Natural killer cell (primary cell): Measurements from ENCODE around the gene WDR76. TPM values are rescaled to one million over a fixed set of nuclear protein-coding genes. Genes with fewer than 3 reads are reported as not detected.
A peak's percentile ranks its signal among the peaks of the same experiment; 100 is the strongest.

Experiments used
- ATAC-seq, 3 donors: fragments of 150-1000 bp in 2 of 3; fragments of 200-7000 bp in 1 of 3; cut with Tn5 transposase; 1 replicate in 1 of 3; 2 replicates in 2 of 3; pipeline ENCODE4 v1.10.0; 2021; ENCODE audit warnings: mild to moderate bottlenecking in 2 of 3, moderate library complexity in 2 of 3
- DNase-seq, 2 donors: peaks; one replicate each; pipeline versions ENCODE4 v3.0.0 to v3.0.0-alpha.2; 2013 to 2021; ENCODE audit warnings: mixed read lengths in 1 of 2
- H3K27ac ChIP-seq: one replicate; pipeline ENCODE4 v1.5.1; 2013; ENCODE audit warnings: mild to moderate bottlenecking, low read length
- H3K27me3 ChIP-seq: one replicate; pipeline ENCODE4 v1.6.1; 2013; ENCODE audit warnings: low read length; ENCODE audit not compliant: control insufficient read depth, insufficient read depth
- H3K36me3 ChIP-seq: one replicate; pipeline ENCODE4 v1.6.1; 2013; ENCODE audit warnings: low read length; ENCODE audit not compliant: control insufficient read depth, insufficient read depth
- H3K4me1 ChIP-seq: one replicate; pipeline ENCODE4 v1.6.1; 2013; ENCODE audit warnings: low read length; ENCODE audit not compliant: control insufficient read depth, insufficient read depth
- H3K4me3 ChIP-seq: one replicate; pipeline ENCODE4 v1.5.1; 2013; ENCODE audit warnings: low read length
- H3K9me3 ChIP-seq: one replicate; pipeline ENCODE4 v1.6.1; 2013; ENCODE audit warnings: low read length; ENCODE audit not compliant: control insufficient read depth, insufficient read depth
- H3K27ac Mint-ChIP-seq, 2 donors: one replicate each; pipeline ENCODE4 v1.8.0; 2022; ENCODE audit warnings: mild to moderate bottlenecking in 2 of 2, mixed read lengths in 2 of 2, moderate library complexity in 1 of 2
- H3K27me3 Mint-ChIP-seq, 2 donors: one replicate each; pipeline ENCODE4 v1.8.0; 2022; ENCODE audit warnings: low read depth in 2 of 2, mixed read lengths in 2 of 2
- H3K36me3 Mint-ChIP-seq: one replicate; pipeline ENCODE4 v1.8.0; 2022; ENCODE audit warnings: mixed read lengths
- H3K4me1 Mint-ChIP-seq, 2 donors: one replicate each; pipeline ENCODE4 v1.8.0; 2022; ENCODE audit warnings: mixed read lengths in 2 of 2
- H3K4me3 Mint-ChIP-seq: one replicate; pipeline ENCODE4 v1.8.0; 2022; ENCODE audit warnings: mild to moderate bottlenecking, moderate library complexity, mixed read lengths
- H3K9me3 Mint-ChIP-seq, 2 donors: one replicate each; pipeline ENCODE4 v1.8.0; 2022; ENCODE audit warnings: mixed read lengths in 2 of 2
- WGBS: methylation state at CpG from one replicate; pipeline ENCODE4 v1.1.7; 2013; ENCODE audit warnings: missing lambda C conversion rate; ENCODE audit not compliant: insufficient coverage; 5-methylcytosine and 5-hydroxymethylcytosine counted together
- intact Hi-C: fragments of 100-400 bp; cut with micrococcal nuclease; formaldehyde crosslinking; loops from one replicate; pipeline ENCODE4 v1.14.2; 2022
- total RNA-seq, 4 donors: library from RNA; stranded (reverse); fragments of 120-200 nt in 1 of 4; gene quantifications; one replicate each; pipeline versions ENCODE4 v1.2.3 to v1.2.4, GENCODE V29; 2013 to 2022
- TF ChIP-seq, protein P1 (sequence below): fragments of 200-600 bp; IDR thresholded peaks from one replicate; pipeline ENCODE4 v1.8.0; 2022; ENCODE audit warnings: antibody characterized with exemption

The WDR76 gene
- total RNA-seq, 3 donors from 2014 or later (not counting 1 experiment from before 2014, with no cell fraction given), result 12.4 to 12.9 (median 12.8) TPM

DNA sequence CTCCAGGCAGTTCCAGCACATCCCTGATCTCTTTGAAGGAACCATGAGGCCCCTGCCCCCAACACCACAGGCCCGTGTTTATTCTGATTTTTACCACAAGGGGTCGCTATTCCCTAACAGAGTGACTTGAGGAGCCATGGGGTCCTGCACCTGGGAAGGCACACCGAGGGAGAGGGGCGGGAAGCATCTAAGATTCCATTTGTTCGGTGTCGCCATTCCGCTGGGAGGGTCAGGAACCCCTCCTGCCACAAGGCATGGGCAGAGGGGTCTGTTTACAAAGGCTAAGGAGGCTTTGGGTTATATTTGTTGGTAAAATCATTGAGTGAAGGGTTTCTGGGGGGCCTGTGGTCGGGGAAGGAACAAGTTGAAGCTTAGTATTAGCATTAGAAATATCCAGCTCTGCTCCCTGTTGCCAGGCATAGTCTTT, 77.1 kb downstream of the WDR76 start:
- 22% methylated on average over 8 of the region's 8 CpGs for WGBS
- DNase-seq (peak; percentile 17 to 73), ATAC-seq (peak in 1 of 3 donors; percentile 77)
- peaks cover 5% of the 10 kb centered on the region in 2 donors for H3K4me1 Mint-ChIP-seq
- no peaks in the 10 kb centered on the region for H3K27me3 ChIP-seq
- intact Hi-C loops, result loop anchor here (2.0 kb wide), 1 partner anchor 163 kb away; no protein-coding TSS in a partner anchor
- H3K4me1 ChIP-seq, result no peaks in the 10 kb centered on the region
- no peak overlapping the region for H3K4me3 Mint-ChIP-seq
- TF ChIP-seq, protein P1, sequence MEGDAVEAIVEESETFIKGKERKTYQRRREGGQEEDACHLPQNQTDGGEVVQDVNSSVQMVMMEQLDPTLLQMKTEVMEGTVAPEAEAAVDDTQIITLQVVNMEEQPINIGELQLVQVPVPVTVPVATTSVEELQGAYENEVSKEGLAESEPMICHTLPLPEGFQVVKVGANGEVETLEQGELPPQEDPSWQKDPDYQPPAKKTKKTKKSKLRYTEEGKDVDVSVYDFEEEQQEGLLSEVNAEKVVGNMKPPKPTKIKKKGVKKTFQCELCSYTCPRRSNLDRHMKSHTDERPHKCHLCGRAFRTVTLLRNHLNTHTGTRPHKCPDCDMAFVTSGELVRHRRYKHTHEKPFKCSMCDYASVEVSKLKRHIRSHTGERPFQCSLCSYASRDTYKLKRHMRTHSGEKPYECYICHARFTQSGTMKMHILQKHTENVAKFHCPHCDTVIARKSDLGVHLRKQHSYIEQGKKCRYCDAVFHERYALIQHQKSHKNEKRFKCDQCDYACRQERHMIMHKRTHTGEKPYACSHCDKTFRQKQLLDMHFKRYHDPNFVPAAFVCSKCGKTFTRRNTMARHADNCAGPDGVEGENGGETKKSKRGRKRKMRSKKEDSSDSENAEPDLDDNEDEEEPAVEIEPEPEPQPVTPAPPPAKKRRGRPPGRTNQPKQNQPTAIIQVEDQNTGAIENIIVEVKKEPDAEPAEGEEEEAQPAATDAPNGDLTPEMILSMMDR, result peak; percentile 62
- no peaks in the 10 kb centered on the region for H3K36me3 ChIP-seq
- no peaks in the 10 kb centered on the region for H3K9me3 ChIP-seq
- H3K9me3 Mint-ChIP-seq, result no peaks in the 10 kb centered on the region
- H3K27me3 Mint-ChIP-seq, result peaks cover 0 to 2% of the 10 kb centered on the region in 2 donors
- no peak overlapping the region for H3K27ac Mint-ChIP-seq
- H3K27ac ChIP-seq, result no peak overlapping the region
- no peak overlapping the region for H3K4me3 ChIP-seq
- no peaks in the 10 kb centered on the region for H3K36me3 Mint-ChIP-seq

GRCh38 chr15:43905755-43906154, 79.0 kb downstream of the WDR76 start:
- H3K9me3 ChIP-seq, result no peaks in the 10 kb centered on the region
- DNase-seq (no peak), ATAC-seq (no peak)
- no peaks in the 10 kb centered on the region for H3K4me1 ChIP-seq
- TF ChIP-seq, protein P1, result no peak
- H3K27me3 ChIP-seq, result no peaks in the 10 kb centered on the region
- no peak overlapping the region for H3K27ac Mint-ChIP-seq
- no peak overlapping the region for H3K4me3 ChIP-seq
- no peak overlapping the region for H3K27ac ChIP-seq
- WGBS, result 95% methylated on average over 7 of the region's 7 CpGs
- H3K36me3 Mint-ChIP-seq, result no peaks in the 10 kb centered on the region
- intact Hi-C loops, result no loop called here
- H3K4me3 Mint-ChIP-seq, result no peak overlapping the region
- H3K9me3 Mint-ChIP-seq, result no peaks in the 10 kb centered on the region
- peaks cover 5% of the 10 kb centered on the region in 2 donors for H3K4me1 Mint-ChIP-seq
- no peaks in the 10 kb centered on the region for H3K36me3 ChIP-seq
- H3K27me3 Mint-ChIP-seq, result peaks cover 0 to 2% of the 10 kb centered on the region in 2 donors

GRCh38 chr15:43908516-43909050, 81.8 kb downstream of the WDR76 start:
- H3K27ac ChIP-seq, result no peak overlapping the region
- Mint-ChIP-seq H3K9me3 (no peaks in the 10 kb centered on the region), H3K27me3 (peaks cover 0 to 5% of the 10 kb centered on the region in 2 donors), H3K4me1 (peaks cover 5% of the 10 kb centered on the region in 2 donors), H3K27ac (no peak overlapping the region), H3K4me3 (no peak overlapping the region), H3K36me3 (no peaks in the 10 kb centered on the region)
- H3K4me3 ChIP-seq, result no peak overlapping the region
- ATAC-seq (no peak), DNase-seq (no peak)
- H3K36me3 ChIP-seq, result no peaks in the 10 kb centered on the region
- no peaks in the 10 kb centered on the region for H3K4me1 ChIP-seq
- no peaks in the 10 kb centered on the region for H3K27me3 ChIP-seq
- TF ChIP-seq, protein P1, result no peak
- intact Hi-C loops, result no loop called here
- 98% methylated on average over 4 of the region's 4 CpGs for WGBS
- no peaks in the 10 kb centered on the region for H3K9me3 ChIP-seq
